MM.1S (cell line): ENCODE results near the gene PHF12.

Source experiments
- DNase-seq: peaks from one replicate; pipeline ENCODE4 v3.0.0-alpha.2; 2015
- H2AFZ ChIP-seq: fragments of 300-600 bp; sonication (generic); 2 replicates; pipeline ENCODE4 v1.6.0; 2016; ENCODE audit warnings: antibody characterized with exemption, low read length
- H3F3A ChIP-seq: fragments of 300-600 bp; sonication (generic); 2 replicates; pipeline ENCODE4 v1.6.1; 2016; ENCODE audit warnings: mild to moderate bottlenecking, antibody characterized with exemption, low read length, moderate library complexity, mixed read lengths; ENCODE audit not compliant: insufficient read depth
- H3K27ac ChIP-seq: fragments of 300-600 bp; sonication (generic); 2 replicates; pipeline ENCODE4 v1.5.1; 2016; ENCODE audit warnings: mild to moderate bottlenecking, low read length
- H3K27me3 ChIP-seq: fragments of 300-600 bp; sonication (generic); replicated peaks from 2 replicates; pipeline ENCODE4 v1.6.0; 2016; ENCODE audit warnings: low read length; ENCODE audit not compliant: insufficient read depth
- H3K36me3 ChIP-seq: fragments of 300-600 bp; sonication (generic); replicated peaks from 2 replicates; pipeline ENCODE4 v1.6.1; 2016; ENCODE audit warnings: mild to moderate bottlenecking, low read length, mixed read lengths; ENCODE audit not compliant: insufficient read depth
- H3K4me1 ChIP-seq: fragments of 300-600 bp; sonication (generic); 2 replicates; pipeline ENCODE4 v1.6.1; 2016; ENCODE audit warnings: low read length, mixed read lengths
- H3K4me2 ChIP-seq: fragments of 300-600 bp; sonication (generic); 2 replicates; pipeline ENCODE4 v1.6.0; 2016; ENCODE audit warnings: low read depth, low read length
- H3K4me3 ChIP-seq: fragments of 300-600 bp; sonication (generic); 2 replicates; pipeline ENCODE4 v1.5.1; 2016; ENCODE audit warnings: low read length, mixed read lengths
- H3K79me2 ChIP-seq: fragments of 300-600 bp; sonication (generic); 2 replicates; pipeline ENCODE4 v1.6.1; 2016; ENCODE audit warnings: mixed run types, low read length, mixed read lengths
- H3K9ac ChIP-seq: fragments of 300-600 bp; sonication (generic); 2 replicates; pipeline ENCODE4 v1.6.1; 2016; ENCODE audit warnings: low read length, mixed read lengths
- H3K9me2 ChIP-seq: fragments of 300-600 bp; sonication (generic); replicated peaks from 2 replicates; pipeline ENCODE4 v1.6.1; 2016; ENCODE audit warnings: mild to moderate bottlenecking, low read length, mixed read lengths; ENCODE audit not compliant: insufficient read depth
- H3K9me3 ChIP-seq: fragments of 300-600 bp; sonication (generic); replicated peaks from 2 replicates; pipeline ENCODE4 v1.6.1; 2016; ENCODE audit warnings: mild to moderate bottlenecking, low read length, mixed read lengths; ENCODE audit not compliant: insufficient read depth
- H4K20me1 ChIP-seq: fragments of 300-600 bp; sonication (generic); 2 replicates; pipeline ENCODE4 v1.6.1; 2016; ENCODE audit warnings: mild to moderate bottlenecking, low read length, moderate library complexity, mixed read lengths; ENCODE audit not compliant: insufficient read depth
- CTCF ChIP-seq: fragments of 300-600 bp; sonication (generic); IDR thresholded peaks from 2 replicates; pipeline ENCODE4 v1.5.1; 2016; ENCODE audit warnings: antibody characterized with exemption, low read length, mixed read lengths
- EZH2 ChIP-seq: fragments of 300-600 bp; sonication (generic); optimal IDR thresholded peaks from 2 replicates; pipeline ENCODE3; 2017; ENCODE audit warnings: low read depth, mild to moderate bottlenecking, antibody characterized with exemption, low read length, mixed read lengths
- EZH2phosphoT487 ChIP-seq: fragments of 300-600 bp; sonication (generic); IDR thresholded peaks from 2 replicates; pipeline ENCODE4 v1.6.1; 2018; ENCODE audit warnings: antibody characterized with exemption, low read length

PHF12 gene

GRCh38 chr17:28955408-28955807 is 4.1 kb upstream of the PHF12 start:
- DNase-seq = no peak
- H3K9ac ChIP-seq = no peak overlapping the region

GRCh38 chr17:28954886-28955285 is 3.6 kb upstream of the PHF12 start:
- Histone ChIP-seq H3F3A (peaks cover 23% of the 10 kb centered on the region), H3K9me3 (no peaks in the 10 kb centered on the region), H3K27ac (no peak overlapping the region), H3K9ac (no peak overlapping the region), H3K9me2 (no peaks in the 10 kb centered on the region), H2AFZ (no peak overlapping the region), H3K4me1 (peaks cover 9% of the 10 kb centered on the region), H3K36me3 (no peaks in the 10 kb centered on the region), H3K79me2 (peaks cover 13% of the 10 kb centered on the region), H3K27me3 (no peaks in the 10 kb centered on the region), H4K20me1 (no peaks in the 10 kb centered on the region), H3K4me2 (no peak overlapping the region), H3K4me3 (no peak overlapping the region)
- no peak for TF ChIP-seq EZH2
- TF ChIP-seq CTCF = no peak
- no peak for DNase-seq

More at GRCh38 chr17:28955408-28955807, 4.1 kb upstream of the PHF12 start:
- Histone ChIP-seq H3K4me2 (no peak overlapping the region), H4K20me1 (no peaks in the 10 kb centered on the region), H3K4me3 (no peak overlapping the region), H3K27me3 (no peaks in the 10 kb centered on the region), H3K36me3 (no peaks in the 10 kb centered on the region), H3K79me2 (peaks cover 8% of the 10 kb centered on the region), H3K27ac (no peak overlapping the region), H3K9me2 (no peaks in the 10 kb centered on the region), H3F3A (peaks cover 18% of the 10 kb centered on the region), H2AFZ (no peak overlapping the region), H3K9me3 (no peaks in the 10 kb centered on the region), H3K4me1 (peaks cover 9% of the 10 kb centered on the region)
- TF ChIP-seq CTCF = no peak
- no peak for TF ChIP-seq EZH2
- no peak for TF ChIP-seq EZH2phosphoT487

GRCh38 chr17:28953444-28954118 is 2.3 kb upstream of the PHF12 start:
- H3K36me3 ChIP-seq = no peaks in the 10 kb centered on the region
- no peak overlapping the region for H3K27ac ChIP-seq
- H2AFZ ChIP-seq = peak overlapping the region; percentile 91
- H3F3A ChIP-seq = peaks cover 33% of the 10 kb centered on the region
- peak; percentile 42 for DNase-seq
- no peak overlapping the region for H3K4me3 ChIP-seq
- no peaks in the 10 kb centered on the region for H3K27me3 ChIP-seq
- peaks cover 26% of the 10 kb centered on the region for H3K79me2 ChIP-seq
- no peak overlapping the region for H3K9ac ChIP-seq
- H4K20me1 ChIP-seq = no peaks in the 10 kb centered on the region
- H3K9me3 ChIP-seq = no peaks in the 10 kb centered on the region
- TF ChIP-seq EZH2phosphoT487 = no peak
- TF ChIP-seq CTCF = peak; percentile 91
- TF ChIP-seq EZH2 = no peak
- peaks cover 10% of the 10 kb centered on the region for H3K4me1 ChIP-seq
- H3K9me2 ChIP-seq = no peaks in the 10 kb centered on the region
- peak overlapping the region; percentile 91; the same call in 1 of the 2 replicates for H3K4me2 ChIP-seq
